Cerebellar nuclear complex (tissue), 1 donor: ENCODE measurements around the gene ATG2A.

Source experiments
- DNase-seq, 2 experiments: peaks; one replicate each; lab custom pipeline; 2025; lab: John Stamatoyannopoulos, UW

The ATG2A gene

GRCh38 chr11:64885367-64886286 is 31.4 kb downstream of the ATG2A start:
- DNase-seq: no peak

- DNase-seq: no peak
Observed at GRCh38 chr11:64884019-64884418, 33.0 kb downstream of the ATG2A start.

GRCh38 chr11:64883575-64883974 is 33.4 kb downstream of the ATG2A start:
- no peak for DNase-seq

GRCh38 chr11:64882243-64882642 is 34.8 kb downstream of the ATG2A start:
- no peak for DNase-seq

GRCh38 chr11:64881476-64881875 is 35.5 kb downstream of the ATG2A start:
- DNase-seq: no peak

GRCh38 chr11:64880240-64881001 is 36.6 kb downstream of the ATG2A start:
- DNase-seq: no peak

- DNase-seq: no peak
Observed at GRCh38 chr11:64879244-64879900, 37.6 kb downstream of the ATG2A start.

GRCh38 chr11:64878494-64879243 is 38.3 kb downstream of the ATG2A start, which contains the start of gene EHD1:
Gene EHD1, minus strand, starts transcription at chr11:64878621. Its CDS starts 157 bp downstream, at chr11:64878464.
- DNase-seq: peak; percentile 92 to 94

- no peak for DNase-seq
Observed at GRCh38 chr11:64878223-64878493, 38.9 kb downstream of the ATG2A start.

- DNase-seq: no peak
Observed at GRCh38 chr11:64877390-64878222, 39.4 kb downstream of the ATG2A start.

- no peak for DNase-seq
Observed at GRCh38 chr11:64876835-64877341, 40.1 kb downstream of the ATG2A start.

GRCh38 chr11:64876229-64876750 is 40.7 kb downstream of the ATG2A start:
- no peak for DNase-seq

- DNase-seq: peak in 1 of 2 experiments; percentile 38
Observed at GRCh38 chr11:64875369-64876228, 41.4 kb downstream of the ATG2A start.

GRCh38 chr11:64874308-64875240 is 42.4 kb downstream of the ATG2A start:
- no peak for DNase-seq

- DNase-seq: no peak
Observed at GRCh38 chr11:64872790-64873488, 44.1 kb downstream of the ATG2A start.

GRCh38 chr11:64871492-64871891 is 45.5 kb downstream of the ATG2A start:
- no peak for DNase-seq

GRCh38 chr11:64870893-64871466 is 46.0 kb downstream of the ATG2A start:
- peak in 1 of 2 experiments; percentile 25 for DNase-seq
